Peyer's patch (tissue), 4 donors: ENCODE measurements around the gene AKAP6. TPM values are rescaled to one million over a fixed set of nuclear protein-coding genes. Genes with fewer than 3 reads are reported as not detected.

Source experiments
- DNase-seq, 3 donors: peaks; one replicate each; pipeline ENCODE4 v3.0.0-alpha.2; 2017 to 2019
- H3K27ac ChIP-seq, 4 donors: fragments of 200-600 bp; sonication (generic); one replicate each; pipeline ENCODE4 v1.5.1; 2016 to 2019
- H3K27me3 ChIP-seq, 2 donors: fragments of 200-600 bp; sonication (generic); one replicate each; pipeline ENCODE4 v1.5.1; 2019
- H3K36me3 ChIP-seq, 3 donors: fragments of 200-600 bp; sonication (generic); one replicate each; pipeline ENCODE4 v1.5.1; 2016 to 2019
- H3K4me1 ChIP-seq, 4 donors: fragments of 200-600 bp; sonication (generic); one replicate each; pipeline ENCODE4 v1.5.1; 2016 to 2019
- H3K4me3 ChIP-seq, 4 donors: fragments of 200-600 bp; sonication (generic); 1 replicate in 3 of 4; 2 replicates in 1 of 4; pipeline ENCODE4 v1.5.1; 2016 to 2019; ENCODE audit warnings: mild to moderate bottlenecking in 1 of 4
- H3K9me3 ChIP-seq, 4 donors: fragments of 200-600 bp; sonication (generic); one replicate each; pipeline ENCODE4 v1.5.1; 2016 to 2019; ENCODE audit warnings: mild to moderate bottlenecking in 1 of 4
- POLR2A ChIP-seq, 2 donors: fragments of 450-650 bp; IDR thresholded peaks; one replicate each; pipeline ENCODE4 v1.5.1; 2017; ENCODE audit warnings: antibody characterized with exemption in 2 of 2, mild to moderate bottlenecking in 2 of 2, moderate library complexity in 2 of 2
- total RNA-seq, 4 donors: library from RNA; depleted of rRNA; stranded (reverse); fragments of >200 nt; gene quantifications; one replicate each; pipeline ENCODE4 v1.1.0, GENCODE V29; 2016
- TF ChIP-seq, protein P1 (sequence below), 6 experiments: fragments of 450-650 bp in 4 of 6; fragments of 200-600 bp in 2 of 6; sonication (generic) in 1 of 6; IDR thresholded peaks; one replicate each; pipeline ENCODE4 v1.5.1; 2017 to 2019; ENCODE audit warnings: antibody characterized with exemption in 6 of 6, mild to moderate bottlenecking in 3 of 6, moderate library complexity in 1 of 6

Gene AKAP6
- total RNA-seq, 4 donors from 2014 or later, result 7.6 to 21.5 (median 12.2) TPM

DNA sequence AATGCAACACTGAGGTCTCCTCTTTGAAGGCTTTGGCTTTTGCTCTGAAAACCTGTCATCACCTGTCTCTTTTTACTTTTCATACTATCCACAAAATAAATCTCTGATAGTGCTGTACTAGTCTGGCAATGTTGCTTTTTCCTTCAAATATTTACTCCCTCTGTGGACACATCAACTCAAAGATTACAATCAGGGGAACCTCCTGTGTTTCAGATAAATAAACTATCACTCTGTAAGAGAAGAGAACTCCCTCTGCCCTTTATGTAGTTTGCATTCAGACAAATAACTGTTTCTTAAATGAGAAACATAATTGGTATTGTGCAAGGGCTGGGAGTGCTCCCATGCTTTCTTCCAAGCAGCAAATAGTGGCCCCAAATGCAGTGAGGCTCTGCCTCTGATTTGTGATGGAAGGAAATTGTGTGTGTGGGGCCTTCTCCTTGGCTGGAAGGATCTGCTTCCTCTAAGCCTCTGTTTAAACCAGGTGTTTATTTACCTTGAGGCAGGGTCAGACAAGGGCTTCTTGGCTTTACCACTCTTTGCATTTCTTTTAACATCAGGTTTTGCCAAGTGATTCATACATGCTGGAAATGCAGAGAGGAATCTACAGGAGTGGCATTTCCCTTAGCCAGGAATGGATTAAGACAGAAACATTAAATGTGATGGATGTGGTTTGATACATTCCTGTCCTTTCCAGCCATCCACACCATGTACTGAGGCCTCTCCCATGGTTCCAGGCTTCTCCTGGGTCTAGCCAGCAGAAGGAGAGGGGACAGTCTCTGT is 69.0 kb downstream of the AKAP6 start:
- Histone ChIP-seq H3K36me3 (no peaks in the 10 kb centered on the region), H3K27ac (no peak overlapping the region)

DNA sequence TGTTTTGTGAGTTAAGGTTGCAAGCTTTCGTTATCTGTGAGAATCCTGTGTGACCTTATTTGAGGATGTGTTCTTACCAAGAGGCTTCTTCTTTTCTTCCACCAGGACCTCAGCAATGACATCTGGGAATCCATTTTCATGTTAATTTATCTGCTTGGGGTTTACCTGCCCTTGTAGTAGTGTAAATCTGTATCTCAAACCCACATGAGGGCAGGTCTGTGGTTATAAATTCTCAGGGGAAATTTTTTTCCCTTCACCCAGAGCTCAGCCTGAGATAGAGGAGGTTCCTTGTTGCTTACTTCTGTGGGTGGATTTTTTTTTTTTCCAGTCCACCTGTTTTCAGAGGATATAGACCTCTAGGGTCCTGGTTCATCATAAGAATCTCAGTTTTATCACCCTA is 70.8 kb downstream of the AKAP6 start:
- DNase-seq, result no peak
- Histone ChIP-seq H3K27ac (no peak overlapping the region), H3K36me3 (no peaks in the 10 kb centered on the region), H3K9me3 (no peaks in the 10 kb centered on the region), H3K4me3 (no peak overlapping the region), H3K27me3 (no peaks in the 10 kb centered on the region), H3K4me1 (no peaks in the 10 kb centered on the region)
- TF ChIP-seq, protein P1, sequence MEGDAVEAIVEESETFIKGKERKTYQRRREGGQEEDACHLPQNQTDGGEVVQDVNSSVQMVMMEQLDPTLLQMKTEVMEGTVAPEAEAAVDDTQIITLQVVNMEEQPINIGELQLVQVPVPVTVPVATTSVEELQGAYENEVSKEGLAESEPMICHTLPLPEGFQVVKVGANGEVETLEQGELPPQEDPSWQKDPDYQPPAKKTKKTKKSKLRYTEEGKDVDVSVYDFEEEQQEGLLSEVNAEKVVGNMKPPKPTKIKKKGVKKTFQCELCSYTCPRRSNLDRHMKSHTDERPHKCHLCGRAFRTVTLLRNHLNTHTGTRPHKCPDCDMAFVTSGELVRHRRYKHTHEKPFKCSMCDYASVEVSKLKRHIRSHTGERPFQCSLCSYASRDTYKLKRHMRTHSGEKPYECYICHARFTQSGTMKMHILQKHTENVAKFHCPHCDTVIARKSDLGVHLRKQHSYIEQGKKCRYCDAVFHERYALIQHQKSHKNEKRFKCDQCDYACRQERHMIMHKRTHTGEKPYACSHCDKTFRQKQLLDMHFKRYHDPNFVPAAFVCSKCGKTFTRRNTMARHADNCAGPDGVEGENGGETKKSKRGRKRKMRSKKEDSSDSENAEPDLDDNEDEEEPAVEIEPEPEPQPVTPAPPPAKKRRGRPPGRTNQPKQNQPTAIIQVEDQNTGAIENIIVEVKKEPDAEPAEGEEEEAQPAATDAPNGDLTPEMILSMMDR (IDR thresholded peaks at IDR 0.05), result no peak
- no peak for TF ChIP-seq POLR2A (IDR thresholded peaks at IDR 0.05)

More for the DNA sequence above, 69.0 kb downstream of the AKAP6 start:
- Histone ChIP-seq H3K9me3 (no peaks in the 10 kb centered on the region), H3K27me3 (no peaks in the 10 kb centered on the region), H3K4me1 (no peaks in the 10 kb centered on the region), H3K4me3 (no peak overlapping the region)
- TF ChIP-seq, protein P1 (IDR thresholded peaks at IDR 0.05), result no peak
- TF ChIP-seq POLR2A (IDR thresholded peaks at IDR 0.05), result no peak
- no peak for DNase-seq

DNA sequence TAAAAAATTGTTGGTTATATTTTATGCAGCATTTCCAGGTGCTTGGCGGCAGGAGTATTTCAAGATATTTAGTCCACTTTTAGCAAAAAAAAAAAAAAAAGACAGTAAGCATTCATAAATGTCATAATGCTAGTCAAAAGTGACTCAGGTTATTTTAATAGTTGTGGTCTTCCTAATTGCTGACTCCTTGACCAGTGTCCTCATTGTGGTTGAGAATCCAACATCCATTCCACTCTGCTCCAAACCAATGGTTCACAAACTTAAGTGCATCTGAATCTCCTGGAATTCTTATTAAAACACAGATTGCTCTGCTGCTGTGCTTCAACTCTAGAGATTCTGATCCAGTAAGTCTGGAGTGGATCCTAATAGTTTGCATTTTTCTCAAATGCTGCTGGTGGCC is 71.4 kb downstream of the AKAP6 start:
- TF ChIP-seq, protein P1 (IDR thresholded peaks at IDR 0.05), result no peak
- TF ChIP-seq POLR2A (IDR thresholded peaks at IDR 0.05), result no peak
- no peak overlapping the region for H3K4me3 ChIP-seq
- H3K9me3 ChIP-seq, result no peaks in the 10 kb centered on the region
- H3K4me1 ChIP-seq, result no peaks in the 10 kb centered on the region
- H3K27ac ChIP-seq, result no peak overlapping the region
- DNase-seq, result no peak
- no peaks in the 10 kb centered on the region for H3K36me3 ChIP-seq
- no peaks in the 10 kb centered on the region for H3K27me3 ChIP-seq

DNA sequence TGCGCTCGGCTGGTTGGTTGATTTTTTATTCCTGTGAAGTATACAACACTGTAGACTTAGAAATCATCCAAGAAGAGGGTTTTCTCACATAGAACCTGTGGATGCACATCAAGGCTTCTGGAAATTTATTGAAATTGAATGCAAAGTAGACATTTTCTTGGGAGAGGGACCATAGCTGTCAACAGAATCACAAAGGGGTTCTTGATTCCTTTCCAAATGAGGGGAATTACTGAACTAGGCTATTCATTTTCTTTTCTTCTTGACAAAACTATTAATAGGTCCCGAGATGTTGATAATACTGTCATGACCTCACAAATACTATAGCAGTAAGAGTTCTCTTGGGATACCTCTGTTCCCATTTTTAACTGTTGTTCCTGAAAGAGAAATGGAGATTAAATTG is 73.9 kb downstream of the AKAP6 start:
- H3K27ac ChIP-seq, result no peak overlapping the region
- no peaks in the 10 kb centered on the region for H3K4me1 ChIP-seq
- H3K36me3 ChIP-seq, result no peaks in the 10 kb centered on the region
- H3K27me3 ChIP-seq, result no peaks in the 10 kb centered on the region
- no peak for TF ChIP-seq POLR2A (IDR thresholded peaks at IDR 0.05)
- TF ChIP-seq, protein P1 (IDR thresholded peaks at IDR 0.05), result no peak
- no peak for DNase-seq
- no peak overlapping the region for H3K4me3 ChIP-seq
- no peaks in the 10 kb centered on the region for H3K9me3 ChIP-seq

DNA sequence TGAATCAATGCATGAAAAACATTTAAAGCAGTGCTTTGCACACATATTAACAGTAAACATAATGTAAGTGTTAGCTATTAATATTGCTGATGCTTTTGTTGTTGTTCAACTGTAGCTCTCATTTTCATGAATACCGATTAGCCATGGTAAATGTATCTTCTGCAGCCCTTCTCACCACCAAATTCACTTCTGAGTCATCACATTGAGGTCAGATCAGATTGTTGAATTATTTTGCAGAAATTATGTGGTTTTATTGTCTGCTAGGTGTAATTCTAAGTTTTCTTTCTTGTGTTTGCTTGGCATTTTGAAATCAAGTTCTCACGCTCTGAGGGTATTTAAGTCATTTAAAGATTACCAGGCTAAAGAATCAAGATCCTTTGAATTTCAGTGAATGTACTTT is 74.6 kb downstream of the AKAP6 start:
- no peaks in the 10 kb centered on the region for H3K9me3 ChIP-seq
- H3K27ac ChIP-seq, result no peak overlapping the region
- TF ChIP-seq POLR2A (IDR thresholded peaks at IDR 0.05), result no peak
- TF ChIP-seq, protein P1 (IDR thresholded peaks at IDR 0.05), result no peak
- H3K4me3 ChIP-seq, result no peak overlapping the region
- no peak for DNase-seq
- no peaks in the 10 kb centered on the region for H3K36me3 ChIP-seq
- no peaks in the 10 kb centered on the region for H3K27me3 ChIP-seq
- no peaks in the 10 kb centered on the region for H3K4me1 ChIP-seq
